GM10248 (cell line): Measurements from ENCODE around the gene MCTP1.

Experiments
- CTCF ChIA-PET: fragments of 300-600 bp; sonication (Branson Sonifier 250); formaldehyde crosslinking; extraction: SDS; loops from one replicate; lab custom pipeline; 2021; ENCODE audit warnings: antibody characterized with exemption; lab: Yijun Ruan, JAX
- POLR2A ChIA-PET: fragments of 350-650 bp; sonication (Branson Sonifier 250); formaldehyde crosslinking; extraction: SDS; loops from one replicate; lab custom pipeline; 2020; ENCODE audit warnings: antibody characterized with exemption; lab: Yijun Ruan, JAX
- DNase-seq: peaks from one replicate; pipeline ENCODE4 v3.0.0; 2012; ENCODE audit errors: extremely low spot score
- TF ChIP-seq, protein P1 (sequence below): IDR thresholded peaks from 2 replicates; pipeline ENCODE4 v1.5.1; 2012; ENCODE audit warnings: mild to moderate bottlenecking, low read depth; ENCODE audit errors: extremely low read depth, missing control alignments, control extremely low read depth

Gene MCTP1

DNA sequence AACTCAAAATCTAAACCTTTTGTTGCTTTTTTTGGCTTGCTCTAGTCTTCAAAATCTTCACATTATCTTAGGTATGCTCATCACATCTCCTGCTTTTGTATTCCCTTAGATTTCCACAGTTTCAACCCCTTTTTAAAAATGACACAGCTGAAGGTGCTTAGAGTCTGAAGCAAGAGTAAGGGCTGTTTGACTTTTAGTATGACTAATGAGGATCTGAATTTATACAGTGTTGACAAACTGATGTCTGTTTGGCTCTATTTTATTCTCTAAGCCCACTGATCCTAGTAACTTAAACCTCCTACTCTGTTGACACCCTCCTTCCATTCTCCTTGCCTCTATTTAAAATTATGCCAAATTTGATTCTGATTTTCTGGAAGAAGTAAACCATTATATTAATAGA, 200.1 kb downstream of the MCTP1 start:
- ChIA-PET CTCF (interaction anchor here (1.3 kb wide), 1 partner anchor 9 kb away, joined by 5 read pairs; no protein-coding TSS in a partner anchor), POLR2A (no interaction called here)
- DNase-seq = no peak
- TF ChIP-seq, protein P1, sequence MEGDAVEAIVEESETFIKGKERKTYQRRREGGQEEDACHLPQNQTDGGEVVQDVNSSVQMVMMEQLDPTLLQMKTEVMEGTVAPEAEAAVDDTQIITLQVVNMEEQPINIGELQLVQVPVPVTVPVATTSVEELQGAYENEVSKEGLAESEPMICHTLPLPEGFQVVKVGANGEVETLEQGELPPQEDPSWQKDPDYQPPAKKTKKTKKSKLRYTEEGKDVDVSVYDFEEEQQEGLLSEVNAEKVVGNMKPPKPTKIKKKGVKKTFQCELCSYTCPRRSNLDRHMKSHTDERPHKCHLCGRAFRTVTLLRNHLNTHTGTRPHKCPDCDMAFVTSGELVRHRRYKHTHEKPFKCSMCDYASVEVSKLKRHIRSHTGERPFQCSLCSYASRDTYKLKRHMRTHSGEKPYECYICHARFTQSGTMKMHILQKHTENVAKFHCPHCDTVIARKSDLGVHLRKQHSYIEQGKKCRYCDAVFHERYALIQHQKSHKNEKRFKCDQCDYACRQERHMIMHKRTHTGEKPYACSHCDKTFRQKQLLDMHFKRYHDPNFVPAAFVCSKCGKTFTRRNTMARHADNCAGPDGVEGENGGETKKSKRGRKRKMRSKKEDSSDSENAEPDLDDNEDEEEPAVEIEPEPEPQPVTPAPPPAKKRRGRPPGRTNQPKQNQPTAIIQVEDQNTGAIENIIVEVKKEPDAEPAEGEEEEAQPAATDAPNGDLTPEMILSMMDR = no peak

DNA sequence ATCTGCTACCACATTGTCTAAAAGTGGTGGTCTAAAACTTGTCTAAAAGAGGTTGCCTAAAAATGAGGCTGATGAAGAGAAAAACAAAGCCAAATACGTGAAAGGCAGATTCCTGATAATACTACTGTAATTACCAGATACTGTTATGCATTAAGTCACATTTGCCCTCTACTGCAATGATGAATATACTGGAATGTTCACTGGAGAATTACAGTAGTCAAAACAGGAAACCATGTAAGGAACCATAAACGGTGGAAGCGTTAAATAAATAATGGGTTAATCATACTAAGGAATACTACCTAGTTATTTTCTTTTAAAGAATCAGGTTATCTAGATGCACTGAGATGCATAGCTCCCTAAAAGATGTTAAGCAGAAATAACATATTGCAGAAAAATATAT, 201.3 kb downstream of the MCTP1 start:
- CTCF ChIA-PET = no interaction called here
- TF ChIP-seq, protein P1 = no peak
- POLR2A ChIA-PET = no interaction called here

DNA sequence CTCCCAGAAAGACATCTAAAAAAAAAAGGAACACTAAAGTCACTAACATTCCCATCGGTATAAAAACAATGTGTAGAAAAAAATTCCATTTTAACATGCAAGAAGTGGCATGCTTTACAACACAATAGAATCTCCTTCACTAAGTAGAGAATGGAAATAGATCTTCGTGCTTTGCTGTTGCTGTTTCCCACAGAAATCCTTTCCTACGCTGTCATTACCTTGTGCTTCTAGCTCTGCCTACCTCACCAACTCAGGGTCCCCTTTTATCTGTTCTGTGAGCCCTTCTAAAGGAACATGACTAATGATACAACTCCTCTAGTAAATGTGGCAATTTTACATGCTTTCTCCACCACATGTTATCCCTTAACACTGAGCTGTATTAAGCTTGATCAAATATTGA, 202.9 kb downstream of the MCTP1 start:
- DNase-seq = no peak
- TF ChIP-seq, protein P1 = no peak
- ChIA-PET POLR2A (interaction anchor here (0.7 to 1.5 kb wide), 3 partner anchors 11 to 13 kb away, joined by 3 to 6 read pairs (median 4); no protein-coding TSS in a partner anchor), CTCF (interaction anchor here (1.1 to 2.0 kb wide), 4 partner anchors 10 to 95 kb away, joined by 3 to 6 read pairs (median 4); no protein-coding TSS in a partner anchor)

More for the DNA sequence above, 201.3 kb downstream of the MCTP1 start:
- no peak for DNase-seq

DNA sequence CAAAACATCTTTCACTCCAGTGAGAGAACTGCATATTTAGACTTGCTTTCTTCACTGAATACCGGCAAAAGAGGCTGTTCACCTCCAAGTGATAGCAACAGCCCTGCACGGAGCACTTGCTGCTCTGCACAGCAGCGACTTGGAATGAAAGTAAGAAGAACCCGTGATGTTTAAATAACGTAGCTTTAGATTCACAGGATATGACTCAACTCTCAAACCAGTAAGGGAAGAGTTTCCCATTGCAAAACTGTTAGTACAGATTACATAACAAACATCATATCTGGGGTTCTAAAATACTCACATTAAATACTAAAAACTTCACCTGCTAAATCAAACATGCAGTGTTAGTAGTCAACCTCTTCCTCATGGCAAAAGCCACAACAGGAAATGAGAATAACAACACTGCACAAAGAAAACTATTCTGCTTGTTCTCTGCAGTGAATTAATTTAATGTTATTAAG, 203.4 kb downstream of the MCTP1 start:
- CTCF ChIA-PET = interaction anchor here (0.8 to 2.0 kb wide), 8 partner anchors 10 to 95 kb away, joined by 3 to 7 read pairs (median 4); no protein-coding TSS in a partner anchor
- TF ChIP-seq, protein P1 = no peak
- DNase-seq = peak; percentile 43
- POLR2A ChIA-PET = interaction anchor here (0.7 to 1.5 kb wide), 3 partner anchors 10 to 13 kb away, joined by 3 to 6 read pairs (median 4); no protein-coding TSS in a partner anchor

DNA sequence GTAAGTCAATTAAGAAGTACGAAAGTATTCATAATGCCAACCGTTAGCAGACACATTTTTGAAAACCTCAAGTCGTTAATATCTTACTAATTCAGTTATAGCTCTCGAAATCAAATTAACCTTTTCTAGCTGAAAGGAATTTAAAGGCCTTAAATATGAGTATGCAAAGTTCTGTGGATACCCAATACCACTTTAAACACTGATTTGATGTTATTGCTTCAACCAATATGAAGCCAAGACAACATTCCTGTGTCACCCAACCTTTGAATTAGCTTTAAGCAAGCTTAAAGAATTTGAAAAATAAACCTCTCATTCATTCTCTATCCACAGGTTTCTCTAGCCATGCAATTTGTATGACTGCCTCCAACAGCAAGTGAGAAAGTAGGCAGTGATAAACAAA, 204.5 kb downstream of the MCTP1 start:
- CTCF ChIA-PET = interaction anchor here (0.6 to 2.0 kb wide), 6 partner anchors 9 to 54 kb away, joined by 3 to 7 read pairs (median 4); no protein-coding TSS in a partner anchor
- TF ChIP-seq, protein P1 = no peak

DNA sequence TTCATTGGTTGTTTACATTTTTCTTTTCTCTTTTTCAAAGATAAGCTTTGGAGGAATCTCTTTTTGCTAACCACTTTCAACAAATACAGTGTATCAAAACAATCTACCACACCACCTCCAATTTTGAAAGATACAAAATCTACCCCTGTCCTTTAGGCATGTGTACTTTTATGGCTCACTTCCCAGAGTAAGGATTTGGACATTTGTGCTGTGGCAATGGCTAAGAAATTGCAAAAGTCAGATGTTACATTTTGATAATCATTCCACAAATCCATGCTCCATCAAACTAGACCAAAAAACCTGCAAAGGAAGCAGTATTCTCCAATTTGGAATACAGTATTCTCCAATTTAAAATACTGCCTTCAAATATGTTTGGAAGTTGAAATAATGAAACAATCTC, 204.9 kb downstream of the MCTP1 start:
- TF ChIP-seq, protein P1 = no peak
- ChIA-PET POLR2A (no interaction called here), CTCF (interaction anchor here (0.6 to 1.8 kb wide), 5 partner anchors 9 to 53 kb away, joined by 3 to 7 read pairs (median 4); no protein-coding TSS in a partner anchor)
- no peak for DNase-seq

More for the DNA sequence above, 204.5 kb downstream of the MCTP1 start:
- POLR2A ChIA-PET = interaction anchor here (1.5 kb wide), 1 partner anchor 11 kb away, joined by 4 read pairs; no protein-coding TSS in a partner anchor
- no peak for DNase-seq
